H9 (cell line): ENCODE data around the gene COL8A2. TPM values are rescaled to one million over a fixed set of nuclear protein-coding genes. Genes with fewer than 3 reads are reported as not detected.

Experiments used
- DNase-seq: peaks from one replicate; pipeline ENCODE4 v3.0.0-alpha.2; 2017
- H2AFZ ChIP-seq: one replicate; pipeline ENCODE4 v1.6.1; 2013; ENCODE audit warnings: mild to moderate bottlenecking, low read length, control low read depth, moderate library complexity
- H2AK5ac ChIP-seq: 2 replicates; pipeline ENCODE4 v1.6.1; 2013; ENCODE audit warnings: low read length, control low read depth, mixed read lengths; ENCODE audit not compliant: insufficient read length
- H2BK120ac ChIP-seq: one replicate; pipeline ENCODE4 v1.6.1; 2013; ENCODE audit warnings: low read depth, mild to moderate bottlenecking, low read length, control low read depth, inconsistent platforms; ENCODE audit not compliant: poor library complexity, severe bottlenecking
- H2BK12ac ChIP-seq: 2 replicates; pipeline ENCODE4 v1.6.1; 2013; ENCODE audit warnings: low read length, control low read depth, mixed read lengths, low read depth; ENCODE audit not compliant: insufficient read length
- H2BK15ac ChIP-seq: 2 replicates; pipeline ENCODE4 v1.6.1; 2013; ENCODE audit warnings: low read depth, low read length, control low read depth
- H2BK20ac ChIP-seq: one replicate; pipeline ENCODE4 v1.6.1; 2013; ENCODE audit warnings: low read depth, mild to moderate bottlenecking, low read length, control low read depth, inconsistent platforms; ENCODE audit not compliant: poor library complexity, severe bottlenecking
- H2BK5ac ChIP-seq: 2 replicates; pipeline ENCODE4 v1.6.1; 2013; ENCODE audit warnings: low read length, control low read depth, mixed read lengths; ENCODE audit not compliant: insufficient read length
- H3K14ac ChIP-seq: 2 replicates; pipeline ENCODE4 v1.6.1; 2013; ENCODE audit warnings: low read length, control low read depth; ENCODE audit not compliant: insufficient read depth
- H3K18ac ChIP-seq: 2 replicates; pipeline ENCODE4 v1.6.1; 2013; ENCODE audit warnings: low read depth, mild to moderate bottlenecking, mixed read lengths, low read length, control low read depth; ENCODE audit not compliant: insufficient read length
- H3K23ac ChIP-seq: 2 replicates; pipeline ENCODE4 v1.6.1; 2013; ENCODE audit warnings: low read length, control low read depth, mixed read lengths, low read depth; ENCODE audit not compliant: insufficient read length
- H3K23me2 ChIP-seq: 2 replicates; pipeline ENCODE4 v1.6.1; 2013; ENCODE audit warnings: low read depth, mild to moderate bottlenecking, mixed read lengths, low read length, control low read depth; ENCODE audit not compliant: insufficient read length, poor library complexity, severe bottlenecking
- H3K27ac ChIP-seq: 2 replicates; pipeline ENCODE4 v1.5.1; 2013; ENCODE audit warnings: low read length, control low read depth, mixed read lengths, low read depth; ENCODE audit not compliant: insufficient read length
- H3K27me3 ChIP-seq: 2 replicates; pipeline ENCODE4 v1.6.1; 2013; ENCODE audit warnings: low read length, control low read depth, inconsistent platforms; ENCODE audit not compliant: insufficient read depth
- H3K4ac ChIP-seq: 2 replicates; pipeline ENCODE4 v1.6.1; 2013; ENCODE audit warnings: low read depth, mild to moderate bottlenecking, control low read depth, inconsistent platforms, low read length, moderate library complexity
- H3K4me1 ChIP-seq: 2 replicates; pipeline ENCODE4 v1.6.1; 2013; ENCODE audit warnings: low read length, control low read depth, inconsistent platforms; ENCODE audit not compliant: insufficient read depth
- H3K4me2 ChIP-seq: 2 replicates; pipeline ENCODE4 v1.6.1; 2013; ENCODE audit warnings: low read length, control low read depth, mixed read lengths; ENCODE audit not compliant: insufficient read length, insufficient read depth
- H3K56ac ChIP-seq: 2 replicates; pipeline ENCODE4 v1.6.1; 2013; ENCODE audit warnings: low read depth, mild to moderate bottlenecking, mixed read lengths, low read length, control low read depth; ENCODE audit not compliant: insufficient read length
- H3K79me1 ChIP-seq: 2 replicates; pipeline ENCODE4 v1.6.1; 2013; ENCODE audit warnings: low read depth, mild to moderate bottlenecking, moderate library complexity, low read length, control low read depth, inconsistent platforms; ENCODE audit not compliant: insufficient read depth, poor library complexity, severe bottlenecking
- H3K79me2 ChIP-seq: 2 replicates; pipeline ENCODE4 v1.6.1; 2013; ENCODE audit warnings: low read length, control low read depth, inconsistent platforms; ENCODE audit not compliant: insufficient read depth
- H3K9ac ChIP-seq: 2 replicates; pipeline ENCODE4 v1.6.1; 2013; ENCODE audit warnings: low read length, control low read depth, mixed read lengths; ENCODE audit not compliant: insufficient read length; ENCODE audit errors: extremely low read depth
- H3K9me3 ChIP-seq: one replicate; pipeline ENCODE4 v1.6.1; 2013; ENCODE audit warnings: low read depth, low read length, inconsistent platforms; ENCODE audit not compliant: control insufficient read depth
- H3T11ph ChIP-seq: one replicate; pipeline ENCODE4 v1.6.1; 2013; ENCODE audit warnings: mild to moderate bottlenecking, low read length, control low read depth, inconsistent platforms
- H4K20me1 ChIP-seq: one replicate; pipeline ENCODE4 v1.6.1; 2013; ENCODE audit not compliant: control insufficient read depth, insufficient read length, insufficient read depth
- H4K5ac ChIP-seq: 2 replicates; pipeline ENCODE4 v1.6.1; 2013; ENCODE audit warnings: low read depth, mild to moderate bottlenecking, mixed read lengths, low read length, control low read depth; ENCODE audit not compliant: insufficient read length
- H4K8ac ChIP-seq: replicated peaks from 2 replicates; pipeline ENCODE4 v1.6.1; 2013; ENCODE audit warnings: low read length, control low read depth, mixed read lengths, low read depth; ENCODE audit not compliant: insufficient read length
- H4K91ac ChIP-seq: 2 replicates; pipeline ENCODE4 v1.6.1; 2013; ENCODE audit warnings: low read depth, mild to moderate bottlenecking, moderate library complexity, mixed read lengths, low read length, control low read depth; ENCODE audit not compliant: insufficient read length
- H3K27ac Mint-ChIP-seq, 3 experiments: 2 replicates in 2 of 3; 3 replicates in 1 of 3; pipeline ENCODE4 v1.8.0; 2020 to 2021; ENCODE audit warnings: mixed read lengths in 3 of 3, mild to moderate bottlenecking in 1 of 3, moderate library complexity in 1 of 3
- H3K27me3 Mint-ChIP-seq: 2 replicates; pipeline ENCODE4 v1.8.0; 2021; ENCODE audit warnings: low read depth, mild to moderate bottlenecking, moderate library complexity, mixed read lengths
- H3K36me3 Mint-ChIP-seq, 3 experiments: 2 replicates in 2 of 3; 3 replicates in 1 of 3; pipeline ENCODE4 v1.8.0; 2020 to 2021; ENCODE audit warnings: low read depth in 3 of 3, mixed read lengths in 3 of 3; ENCODE audit not compliant: insufficient read depth in 1 of 3
- H3K4me1 Mint-ChIP-seq, 2 experiments: 2 replicates each; pipeline ENCODE4 v1.8.0; 2020; ENCODE audit warnings: mixed read lengths in 2 of 2
- H3K4me3 Mint-ChIP-seq, 2 experiments: 2 replicates in 1 of 2; 3 replicates in 1 of 2; pipeline ENCODE4 v1.8.0; 2020 to 2021; ENCODE audit warnings: mild to moderate bottlenecking in 2 of 2, mixed read lengths in 2 of 2, moderate library complexity in 1 of 2
- H3K9me3 Mint-ChIP-seq, 2 experiments: 2 replicates in 1 of 2; 3 replicates in 1 of 2; pipeline ENCODE4 v1.8.0; 2020; ENCODE audit warnings: mild to moderate bottlenecking in 2 of 2, mixed read lengths in 2 of 2, moderate library complexity in 1 of 2
- CTCF ChIP-seq: fragments of 200-600 bp; sonication (generic); conservative IDR thresholded peaks from 3 replicates; pipeline ENCODE4 v1.8.0; 2021; ENCODE audit warnings: antibody characterized with exemption, mild to moderate bottlenecking
- WGBS: extraction: QIAGEN DNeasy Blood & Tissue Kit; methylation state at CpG from one replicate; pipeline ENCODE4 v1.1.7; 2013; ENCODE audit warnings: missing lambda C conversion rate, low lambda C conversion rate, mixed read lengths; ENCODE audit not compliant: insufficient read length; ENCODE audit errors: extremely low coverage; 5-methylcytosine and 5-hydroxymethylcytosine counted together
- total RNA-seq: library from RNA; stranded (reverse); gene quantifications from 2 replicates; pipeline ENCODE4 v1.2.1, GENCODE V29; 2021

COL8A2 gene
- total RNA-seq, 1 experiment from 2014 or later: 1.5 TPM

- WGBS: no CpG with 5 or more reads among the region's 4 CpGs
Observed at GRCh38 chr1:36076979-36077573, 47.9 kb downstream of the COL8A2 start.

More at GRCh38 chr1:36076979-36077573, 47.9 kb downstream of the COL8A2 start:
- Histone ChIP-seq H3T11ph (no peak overlapping the region), H3K23ac (no peak overlapping the region), H2BK120ac (no peak overlapping the region), H2BK12ac (no peak overlapping the region), H3K9ac (no peak overlapping the region), H3K9me3 (no peaks in the 10 kb centered on the region), H3K4me2 (no peak overlapping the region), H3K27me3 (no peaks in the 10 kb centered on the region), H2AK5ac (no peak overlapping the region), H3K14ac (no peak overlapping the region), H4K5ac (no peak overlapping the region), H2BK20ac (no peak overlapping the region), H4K91ac (no peak overlapping the region), H4K20me1 (no peaks in the 10 kb centered on the region), H2BK15ac (no peak overlapping the region), H3K79me2 (no peaks in the 10 kb centered on the region), H3K27ac (no peak overlapping the region), H2AFZ (no peak overlapping the region), H3K79me1 (no peaks in the 10 kb centered on the region), H4K8ac (no peak overlapping the region), H3K4ac (no peak overlapping the region), H3K23me2 (no peaks in the 10 kb centered on the region), H3K56ac (no peak overlapping the region), H3K18ac (no peak overlapping the region), H2BK5ac (no peak overlapping the region), H3K4me1 (no peaks in the 10 kb centered on the region)
- no peak for TF ChIP-seq CTCF
- H3K27ac Mint-ChIP-seq: no peak overlapping the region
- H3K27me3 Mint-ChIP-seq: no peaks in the 10 kb centered on the region; the same call in 1 of the 2 replicates
- no peaks in the 10 kb centered on the region for H3K36me3 Mint-ChIP-seq
- DNase-seq: no peak
- H3K4me3 Mint-ChIP-seq: no peak overlapping the region
- peaks cover 3 to 4% of the 10 kb centered on the region in 2 experiments; a peak in 2 of 4 replicates for H3K4me1 Mint-ChIP-seq
- no peaks in the 10 kb centered on the region; a peak in 1 of 5 replicates for H3K9me3 Mint-ChIP-seq
